GM21447 (cell line): ENCODE measurements around the gene PTPN5.
"Not testable (repeated sequence)": the region's sequence is repeated elsewhere in the genome, so short reads cannot be mapped to it uniquely, and the experiment has no call there.

Experiments
- ATAC-seq: cut with Tn5 transposase; IDR thresholded peaks from one replicate; pipeline ENCODE4 v1.9.1; 2021; ENCODE audit not compliant: unreplicated experiment

The PTPN5 gene

GRCh38 chr11:18791207-18791968 lies at the start of gene PTPN5:
TSS of gene PTPN5 (minus strand) at chr11:18791798. CDS start at chr11:18771958, 19,840 bp downstream.
- no peak for ATAC-seq

- no peak for ATAC-seq
Observed at GRCh38 chr11:18836417-18836816, 44.8 kb upstream of the PTPN5 start.

- no peak for ATAC-seq
Observed at GRCh38 chr11:18834754-18835466, 43.3 kb upstream of the PTPN5 start.

DNA sequence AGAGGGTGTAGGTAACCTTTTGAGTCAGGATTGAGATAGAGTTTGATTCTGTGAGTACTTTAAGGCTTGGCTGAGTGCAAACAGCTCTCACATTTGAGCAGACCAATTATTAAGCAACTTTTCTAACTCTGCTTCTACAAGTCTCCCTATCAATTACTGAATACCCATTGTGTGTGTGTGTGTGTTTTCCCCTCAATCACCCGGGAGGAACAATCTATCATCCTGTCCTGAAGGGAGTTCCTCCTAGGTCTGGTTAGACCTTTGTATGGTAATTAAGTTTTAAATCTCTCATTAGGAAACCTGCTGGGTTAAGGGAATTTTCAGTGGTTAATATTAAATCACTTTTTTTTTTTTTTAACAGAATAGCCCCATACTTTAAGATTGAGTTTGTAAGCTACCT lies 28.6 kb upstream of the PTPN5 start:
- ATAC-seq, result not testable (repeated sequence)

DNA sequence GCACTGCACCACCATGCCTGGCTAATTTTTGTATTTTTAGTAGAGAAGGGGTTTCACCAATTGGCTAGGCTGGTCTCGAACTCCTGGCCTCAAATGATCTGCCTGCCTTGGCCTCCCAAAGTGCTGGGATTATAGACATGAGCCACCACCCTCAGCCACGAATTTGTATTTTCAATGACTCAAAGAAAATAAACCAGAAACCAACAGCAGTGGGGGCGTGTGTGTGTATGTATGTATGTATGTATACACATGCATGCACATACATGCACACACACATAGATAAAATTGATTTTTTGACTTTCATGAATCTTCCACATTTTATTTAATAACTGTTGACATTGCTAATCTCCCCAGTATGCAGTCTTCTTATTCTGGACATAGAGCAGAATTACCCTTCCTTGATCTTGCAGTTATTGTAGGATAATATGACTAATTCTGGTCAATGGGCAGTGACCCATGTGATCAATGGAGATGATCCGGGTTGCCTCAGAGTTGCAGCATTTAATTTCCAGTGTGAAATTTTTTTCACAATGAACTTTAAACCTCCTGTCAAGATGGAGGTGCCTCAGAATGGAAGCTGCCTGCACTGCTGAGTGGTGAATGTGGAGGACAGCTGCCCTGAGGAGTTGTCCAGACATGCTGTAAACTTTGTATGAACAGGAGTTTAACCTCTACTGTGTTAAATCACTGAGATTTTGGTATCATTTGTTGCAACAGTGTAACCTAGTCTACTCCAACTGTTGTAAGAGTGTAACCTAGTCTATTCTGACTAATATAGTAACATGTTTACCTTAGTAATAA lies 12.8 kb upstream of the PTPN5 start:
- no peak for ATAC-seq

- ATAC-seq, result no peak
Observed at GRCh38 chr11:18802381-18803257, 11.0 kb upstream of the PTPN5 start.

DNA sequence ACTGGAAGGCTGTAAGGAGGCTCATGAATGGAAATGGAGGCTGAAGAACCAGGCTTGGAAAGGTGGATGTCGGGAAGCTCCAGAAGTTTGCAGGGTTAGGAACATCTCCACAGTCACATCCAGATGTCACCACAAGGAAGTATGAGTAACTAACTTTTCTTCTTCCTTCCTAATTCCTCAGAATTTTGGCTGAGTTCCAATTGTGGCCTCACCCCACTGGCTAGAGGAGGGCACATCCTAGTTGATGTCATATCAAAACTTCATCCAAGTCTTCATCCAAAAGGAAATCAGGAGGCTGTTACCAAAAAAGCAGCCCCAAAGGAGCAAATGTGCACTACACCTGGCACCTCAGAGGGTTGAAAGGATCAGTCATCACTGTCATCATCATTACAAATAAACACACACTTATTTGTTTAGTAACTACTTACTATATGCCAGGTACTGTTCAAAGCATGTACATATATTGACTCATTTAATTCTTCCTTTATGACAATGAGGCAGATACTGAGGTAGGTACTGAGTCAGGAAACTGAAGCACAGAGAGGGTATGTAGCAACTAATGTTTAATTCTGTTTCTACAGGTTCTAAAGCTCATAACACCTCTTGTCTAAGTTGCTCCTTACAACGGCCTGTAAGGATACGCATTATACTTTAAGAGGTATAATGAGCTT lies 7.3 kb upstream of the PTPN5 start:
- ATAC-seq, result no peak

GRCh38 chr11:18794956-18795355 lies 3.4 kb upstream of the PTPN5 start:
- no peak for ATAC-seq

- no peak for ATAC-seq
Observed at GRCh38 chr11:18792827-18793226, 1.2 kb upstream of the PTPN5 start.

DNA sequence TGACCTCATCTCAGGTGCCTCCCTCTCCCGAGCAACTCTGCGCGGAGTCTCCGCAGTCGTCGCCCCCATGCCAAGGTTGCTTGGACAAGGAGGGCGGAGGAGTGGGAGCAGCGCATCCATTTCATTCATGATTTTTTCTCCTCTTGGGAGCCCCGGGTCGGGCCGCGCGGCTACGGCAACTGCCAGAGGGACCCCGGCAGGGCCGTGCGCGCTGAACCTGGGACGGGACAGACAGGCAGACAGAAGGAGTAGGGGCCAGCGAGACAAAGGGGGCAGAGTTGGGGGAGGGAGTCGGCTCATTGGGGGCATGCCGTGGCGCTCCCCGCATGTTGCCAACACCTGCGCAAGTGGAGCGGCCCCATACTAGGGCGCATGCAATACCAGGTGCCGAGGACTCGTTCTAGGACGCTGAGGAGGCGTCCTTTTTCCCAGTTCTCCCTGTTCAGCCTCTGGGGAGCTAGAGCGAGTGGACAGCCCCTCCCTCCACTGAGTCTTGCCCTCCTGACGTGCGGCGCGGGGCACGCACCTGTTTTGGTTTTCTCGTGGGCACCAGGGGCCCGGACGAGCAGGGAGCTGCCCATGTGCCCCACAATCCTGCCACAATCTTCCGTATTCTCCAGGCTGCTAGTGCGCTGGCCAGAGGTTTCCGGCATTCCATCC lies 501 bp upstream of the PTPN5 start:
- no peak for ATAC-seq

- ATAC-seq, result no peak
Observed at GRCh38 chr11:18790883-18791206, 753 bp downstream of the PTPN5 start.

DNA sequence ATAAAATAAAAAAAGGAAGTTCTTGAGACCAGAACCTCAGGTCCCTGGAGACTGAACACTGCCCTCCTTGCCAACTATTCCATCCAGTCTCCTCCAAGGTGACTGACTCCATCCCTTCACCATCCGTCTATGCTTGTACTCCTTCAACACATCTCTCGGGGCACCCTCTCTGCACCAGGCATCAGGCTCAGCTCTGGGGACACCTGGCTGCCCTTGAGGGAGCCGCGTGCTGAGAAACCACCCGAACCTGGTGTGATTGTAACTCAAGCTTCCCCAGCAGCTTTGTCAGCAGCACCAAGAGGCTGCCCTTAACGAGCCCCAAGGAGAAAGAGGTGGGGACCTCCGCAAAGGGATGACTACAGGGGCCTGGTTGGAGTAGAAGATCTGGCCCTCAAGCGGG lies 1.7 kb downstream of the PTPN5 start:
- ATAC-seq, result no peak

GRCh38 chr11:18785411-18785810 lies 6.2 kb downstream of the PTPN5 start:
- no peak for ATAC-seq

DNA sequence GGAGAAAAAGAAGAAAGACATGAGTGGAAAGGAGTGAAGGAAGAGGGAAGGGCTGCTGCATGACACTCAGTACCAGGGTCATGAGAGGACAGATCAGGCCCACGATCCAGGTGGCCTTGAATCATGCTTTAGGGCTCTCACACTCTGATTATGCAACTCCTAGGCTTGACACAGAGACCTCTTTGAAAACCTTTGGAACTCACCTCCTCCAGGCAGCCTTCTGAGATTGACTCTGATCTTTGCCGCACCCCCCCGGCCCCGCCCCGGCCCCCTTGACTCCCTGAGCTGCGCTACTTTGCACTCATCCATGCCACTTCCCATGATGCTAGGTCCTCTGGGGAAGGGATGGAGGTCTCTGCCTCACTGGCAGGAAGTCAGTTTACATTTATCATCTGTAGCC lies 10.7 kb downstream of the PTPN5 start:
- no peak for ATAC-seq

DNA sequence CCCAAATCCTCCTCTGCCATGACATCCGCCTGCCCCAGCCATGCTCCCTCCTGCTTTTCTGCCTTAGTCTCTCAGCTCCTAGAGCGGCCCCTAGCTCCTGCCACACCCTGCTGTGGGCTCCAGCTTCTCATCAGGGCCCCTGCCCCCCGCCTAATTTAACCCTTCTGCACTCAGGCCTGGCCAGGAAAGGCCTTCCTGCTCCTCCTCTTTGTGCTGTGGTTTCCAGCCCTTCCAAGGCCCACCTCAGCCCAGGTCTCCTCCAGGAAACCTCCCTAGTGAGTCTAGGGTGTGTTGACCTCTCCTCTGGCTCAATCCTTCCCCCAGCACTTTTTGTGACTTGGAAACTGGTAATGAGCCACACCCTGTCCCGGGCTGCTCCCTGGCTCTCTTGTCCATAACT lies 11.3 kb downstream of the PTPN5 start:
- ATAC-seq, result no peak

DNA sequence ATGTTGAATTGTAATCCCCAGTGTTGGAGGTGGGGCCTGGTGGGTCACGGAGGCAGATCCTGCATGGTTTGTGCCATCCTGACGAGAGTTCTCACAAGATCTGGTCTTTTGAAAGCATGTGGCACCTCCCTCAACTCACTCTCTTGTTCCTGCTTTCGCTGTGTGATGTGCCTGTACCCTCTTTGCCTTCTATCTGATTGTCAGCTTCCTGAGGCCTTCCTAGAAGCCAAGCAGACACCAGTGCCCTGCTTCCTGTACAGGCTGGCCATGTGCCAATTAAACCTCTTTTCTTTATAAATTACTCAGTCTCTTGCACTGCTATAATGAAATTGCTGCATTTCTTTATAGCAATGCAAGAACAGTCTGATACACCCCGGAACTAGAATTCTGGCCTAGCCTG lies 13.1 kb downstream of the PTPN5 start:
- no peak for ATAC-seq

- no peak for ATAC-seq
Observed at GRCh38 chr11:18776324-18776723, 15.3 kb downstream of the PTPN5 start.

DNA sequence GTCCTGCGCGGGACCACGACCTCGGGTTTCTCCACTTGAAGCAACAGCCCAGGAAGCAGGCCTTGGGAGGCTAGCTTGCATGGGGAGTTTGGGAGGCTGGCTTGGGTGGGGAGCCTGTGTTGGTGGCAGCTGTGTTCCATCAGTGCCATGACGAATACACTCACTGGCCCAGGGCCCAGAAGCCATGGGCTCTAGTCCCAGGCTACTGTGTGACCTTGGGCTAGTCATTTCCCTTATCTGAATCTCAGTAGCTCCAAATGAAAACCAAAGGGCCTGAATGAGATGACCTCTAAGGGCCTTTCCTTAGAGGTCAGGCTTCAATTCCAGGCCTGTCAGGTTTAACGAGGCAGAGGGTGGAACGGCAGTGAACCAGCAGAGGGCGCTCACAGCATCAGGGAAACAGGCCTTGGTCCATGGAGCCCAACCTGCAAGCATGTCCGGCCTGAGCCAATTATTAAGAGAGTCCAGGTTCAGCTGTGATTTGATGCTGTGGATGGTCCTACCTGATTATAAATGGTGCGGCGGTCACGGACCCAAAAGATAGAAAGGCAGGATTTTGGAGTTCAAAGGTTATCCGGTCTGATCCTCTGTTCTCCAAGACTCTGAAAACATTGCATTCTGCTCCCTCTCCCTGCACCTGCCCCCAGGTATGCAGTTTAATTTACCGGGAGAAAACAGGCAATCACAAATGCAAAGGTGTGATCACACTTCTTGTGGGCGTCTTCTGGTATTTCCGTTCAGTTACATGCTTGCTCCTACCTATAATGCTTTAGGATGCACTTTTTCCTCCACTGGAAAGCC lies 15.9 kb downstream of the PTPN5 start:
- ATAC-seq, result peak; percentile 83

DNA sequence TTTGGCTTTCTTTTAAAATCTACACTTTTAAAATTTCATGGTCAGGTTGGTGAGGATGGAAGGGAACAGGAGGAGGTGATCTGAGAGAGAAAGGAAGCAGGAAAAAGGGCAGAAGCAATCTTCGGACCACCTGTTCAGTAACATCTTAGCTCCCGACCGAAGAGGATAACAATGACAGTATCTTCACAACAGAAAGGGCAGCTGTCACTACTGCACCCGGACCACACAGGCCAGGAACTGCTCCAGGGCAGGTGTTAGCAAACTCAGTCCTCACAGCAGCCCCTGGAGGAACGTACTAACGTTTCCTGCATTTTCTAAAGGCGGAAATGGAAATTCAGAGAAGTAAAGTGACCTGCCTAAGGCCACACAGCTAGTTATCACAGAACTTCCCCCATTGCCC lies 16.8 kb downstream of the PTPN5 start:
- ATAC-seq, result no peak
